ENCODE results near the gene APOBEC3C.
"Not testable (repeated sequence)": the region's sequence is repeated elsewhere in the genome, so short reads cannot be mapped to it uniquely, and the experiment has no call there.

The APOBEC3C gene

GRCh38 chr22:39024519-39025308, 10.7 kb downstream of the APOBEC3C start:
- no peak for DNase-seq

GRCh38 chr22:39026509-39027150, 12.6 kb downstream of the APOBEC3C start:
- DNase-seq: no peak

- no peak for DNase-seq
Measured at GRCh38 chr22:39027717-39028116, 13.7 kb downstream of the APOBEC3C start.

GRCh38 chr22:39028281-39028680, 14.2 kb downstream of the APOBEC3C start:
- no peak for DNase-seq

- DNase-seq: no peak
Measured at GRCh38 chr22:39029227-39029626, 15.2 kb downstream of the APOBEC3C start.

- DNase-seq: no peak
Measured at GRCh38 chr22:39030705-39031104, 16.6 kb downstream of the APOBEC3C start.

- not testable (repeated sequence) for DNase-seq
Measured at GRCh38 chr22:39031434-39032295, 17.6 kb downstream of the APOBEC3C start.

GRCh38 chr22:39037071-39037470, 23.0 kb downstream of the APOBEC3C start:
- DNase-seq: not testable (repeated sequence)

- no peak for DNase-seq
Measured at GRCh38 chr22:39039306-39040126, 25.5 kb downstream of the APOBEC3C start.

- not testable (repeated sequence) for DNase-seq
Measured at GRCh38 chr22:39040155-39040537, 26.1 kb downstream of the APOBEC3C start.

GRCh38 chr22:39040538-39041296, 26.7 kb downstream of the APOBEC3C start, which contains the start of gene APOBEC3F:
Gene APOBEC3F, plus strand, starts transcription at chr22:39040864. Its CDS starts 97 bp downstream, at chr22:39040961.
- peak; percentile 83 for DNase-seq

- no peak for DNase-seq
Measured at GRCh38 chr22:39041908-39042307, 27.9 kb downstream of the APOBEC3C start.

GRCh38 chr22:39043063-39043462, 29.0 kb downstream of the APOBEC3C start:
- DNase-seq: not testable (repeated sequence)

GRCh38 chr22:39045136-39045535, 31.1 kb downstream of the APOBEC3C start:
- not testable (repeated sequence) for DNase-seq

- not testable (repeated sequence) for DNase-seq
Measured at GRCh38 chr22:39049486-39049885, 35.4 kb downstream of the APOBEC3C start.

GRCh38 chr22:39051844-39052495, 37.9 kb downstream of the APOBEC3C start:
- DNase-seq: not testable (repeated sequence)

GRCh38 chr22:39055658-39056057, 41.6 kb downstream of the APOBEC3C start:
- DNase-seq: no peak

- DNase-seq: not testable (repeated sequence)
Measured at GRCh38 chr22:39061290-39061689, 47.2 kb downstream of the APOBEC3C start.

- not testable (repeated sequence) for DNase-seq
Measured at GRCh38 chr22:39061951-39062350, 47.9 kb downstream of the APOBEC3C start.

- peak; percentile 58 for DNase-seq
Measured at GRCh38 chr22:39063904-39064303, 49.8 kb downstream of the APOBEC3C start.
